ENCODE results near the gene DGKZ.
"Not testable (repeated sequence)": the region's sequence is repeated elsewhere in the genome, so short reads cannot be mapped to it uniquely, and the experiment has no call there.

DNA sequence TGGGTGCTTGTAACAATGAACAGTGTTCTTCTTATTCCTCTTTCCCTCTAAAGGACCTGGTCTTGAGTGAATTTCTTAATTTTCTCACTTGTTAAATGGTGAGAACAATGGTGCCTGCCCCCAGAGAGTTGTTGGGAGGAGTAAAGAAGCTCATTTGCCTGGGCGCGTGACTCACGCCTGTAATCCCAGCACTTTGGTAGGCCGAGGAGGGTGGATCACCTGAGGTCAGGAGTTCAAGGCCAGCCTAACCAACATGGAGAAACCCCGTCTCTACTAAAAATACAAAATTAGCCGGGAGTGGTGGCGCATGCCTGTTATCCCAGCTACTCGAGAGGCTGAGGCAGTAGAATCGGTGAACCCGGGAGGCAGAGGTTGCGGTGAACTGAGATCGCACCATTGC lies 43.2 kb upstream of the DGKZ start:
- TF ChIP-seq, protein P1, sequence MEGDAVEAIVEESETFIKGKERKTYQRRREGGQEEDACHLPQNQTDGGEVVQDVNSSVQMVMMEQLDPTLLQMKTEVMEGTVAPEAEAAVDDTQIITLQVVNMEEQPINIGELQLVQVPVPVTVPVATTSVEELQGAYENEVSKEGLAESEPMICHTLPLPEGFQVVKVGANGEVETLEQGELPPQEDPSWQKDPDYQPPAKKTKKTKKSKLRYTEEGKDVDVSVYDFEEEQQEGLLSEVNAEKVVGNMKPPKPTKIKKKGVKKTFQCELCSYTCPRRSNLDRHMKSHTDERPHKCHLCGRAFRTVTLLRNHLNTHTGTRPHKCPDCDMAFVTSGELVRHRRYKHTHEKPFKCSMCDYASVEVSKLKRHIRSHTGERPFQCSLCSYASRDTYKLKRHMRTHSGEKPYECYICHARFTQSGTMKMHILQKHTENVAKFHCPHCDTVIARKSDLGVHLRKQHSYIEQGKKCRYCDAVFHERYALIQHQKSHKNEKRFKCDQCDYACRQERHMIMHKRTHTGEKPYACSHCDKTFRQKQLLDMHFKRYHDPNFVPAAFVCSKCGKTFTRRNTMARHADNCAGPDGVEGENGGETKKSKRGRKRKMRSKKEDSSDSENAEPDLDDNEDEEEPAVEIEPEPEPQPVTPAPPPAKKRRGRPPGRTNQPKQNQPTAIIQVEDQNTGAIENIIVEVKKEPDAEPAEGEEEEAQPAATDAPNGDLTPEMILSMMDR (IDR thresholded peaks at IDR 0.05; ENCODE audit: low read depth, low read length, missing input control) = not testable (repeated sequence)
- TF ChIP-seq, protein P2, sequence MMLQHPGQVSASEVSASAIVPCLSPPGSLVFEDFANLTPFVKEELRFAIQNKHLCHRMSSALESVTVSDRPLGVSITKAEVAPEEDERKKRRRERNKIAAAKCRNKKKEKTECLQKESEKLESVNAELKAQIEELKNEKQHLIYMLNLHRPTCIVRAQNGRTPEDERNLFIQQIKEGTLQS (IDR thresholded peaks at IDR 0.05) = not testable (repeated sequence)
- TF ChIP-seq YY1 (IDR thresholded peaks at IDR 0.05); EGR1 (IDR thresholded peaks at IDR 0.05; ENCODE audit: low read depth in 2 of 2): not testable (repeated sequence)
- TF ChIP-seq, protein P3, sequence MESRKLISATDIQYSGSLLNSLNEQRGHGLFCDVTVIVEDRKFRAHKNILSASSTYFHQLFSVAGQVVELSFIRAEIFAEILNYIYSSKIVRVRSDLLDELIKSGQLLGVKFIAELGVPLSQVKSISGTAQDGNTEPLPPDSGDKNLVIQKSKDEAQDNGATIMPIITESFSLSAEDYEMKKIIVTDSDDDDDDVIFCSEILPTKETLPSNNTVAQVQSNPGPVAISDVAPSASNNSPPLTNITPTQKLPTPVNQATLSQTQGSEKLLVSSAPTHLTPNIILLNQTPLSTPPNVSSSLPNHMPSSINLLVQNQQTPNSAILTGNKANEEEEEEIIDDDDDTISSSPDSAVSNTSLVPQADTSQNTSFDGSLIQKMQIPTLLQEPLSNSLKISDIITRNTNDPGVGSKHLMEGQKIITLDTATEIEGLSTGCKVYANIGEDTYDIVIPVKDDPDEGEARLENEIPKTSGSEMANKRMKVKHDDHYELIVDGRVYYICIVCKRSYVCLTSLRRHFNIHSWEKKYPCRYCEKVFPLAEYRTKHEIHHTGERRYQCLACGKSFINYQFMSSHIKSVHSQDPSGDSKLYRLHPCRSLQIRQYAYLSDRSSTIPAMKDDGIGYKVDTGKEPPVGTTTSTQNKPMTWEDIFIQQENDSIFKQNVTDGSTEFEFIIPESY (IDR thresholded peaks at IDR 0.05) = not testable (repeated sequence)
- TF ChIP-seq, protein P4, sequence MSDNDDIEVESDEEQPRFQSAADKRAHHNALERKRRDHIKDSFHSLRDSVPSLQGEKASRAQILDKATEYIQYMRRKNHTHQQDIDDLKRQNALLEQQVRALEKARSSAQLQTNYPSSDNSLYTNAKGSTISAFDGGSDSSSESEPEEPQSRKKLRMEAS (IDR thresholded peaks at IDR 0.05) = not testable (repeated sequence)

All from liver (tissue), 3 donors.